Measurements from ENCODE around the gene FSTL4. TPM values are rescaled to one million over a fixed set of nuclear protein-coding genes. Genes with fewer than 3 reads are reported as not detected.

Gene FSTL4
- total and polyA plus RNA-seq, 2 experiments from 2014 or later = 1.4 to 2.8 TPM

- no peak for DNase-seq (ENCODE audit: low spot score)
- Mint-ChIP-seq H3K27ac (no peak overlapping the region), H3K36me3 (ENCODE audit: low read depth) (peaks cover 3% of the 10 kb centered on the region; the same call in 1 of the 3 replicates), H3K9me3 (peaks cover 10% of the 10 kb centered on the region; the same call in 2 of the 3 replicates), H3K27me3 (ENCODE audit: insufficient read depth, low read depth, poor library complexity) (no peaks in the 10 kb centered on the region), H3K4me3 (no peak overlapping the region), H3K4me1 (peaks cover 25% of the 10 kb centered on the region)
- Histone ChIP-seq H3K4me2 (no peak overlapping the region), H3F3A (replicated peaks; ENCODE audit: low read depth) (no peaks in the 10 kb centered on the region), H3K4me3 (no peak overlapping the region), H3K27me3 (ENCODE audit: insufficient read depth) (no peaks in the 10 kb centered on the region), H4K20me1 (replicated peaks; ENCODE audit: insufficient read depth) (no peaks in the 10 kb centered on the region), H3K4me1 (ENCODE audit: insufficient read depth) (peaks cover 6% of the 10 kb centered on the region; the same call in 1 of the 2 replicates), H3K36me3 (ENCODE audit: insufficient read depth) (no peaks in the 10 kb centered on the region), H3K9me2 (ENCODE audit: insufficient read depth) (no peaks in the 10 kb centered on the region), H3K27ac (ENCODE audit: low read depth) (no peak overlapping the region), H3K79me2 (replicated peaks; ENCODE audit: insufficient read depth) (no peaks in the 10 kb centered on the region), H2AFZ (no peak overlapping the region)
- ATAC-seq = no peak
- TF ChIP-seq REST (IDR thresholded peaks at IDR 0.05; ENCODE audit: unreplicated experiment) (no peak), STAT1 (IDR thresholded peaks at IDR 0.05; ENCODE audit: unreplicated experiment) (no peak), EZH2phosphoT487 (IDR thresholded peaks at IDR 0.05; ENCODE audit: unreplicated experiment) (no peak), JUNB (IDR thresholded peaks at IDR 0.05; ENCODE audit: unreplicated experiment) (no peak), POLR2AphosphoS5 (IDR thresholded peaks at IDR 0.05; ENCODE audit: low read depth) (no peak), CTCF (conservative IDR thresholded peaks at IDR 0.05; ENCODE audit: low read depth in 2 of 2) (no peak)
Measured at GRCh38 chr5:133398646-133399101, 213.7 kb downstream of the FSTL4 start.

DNA sequence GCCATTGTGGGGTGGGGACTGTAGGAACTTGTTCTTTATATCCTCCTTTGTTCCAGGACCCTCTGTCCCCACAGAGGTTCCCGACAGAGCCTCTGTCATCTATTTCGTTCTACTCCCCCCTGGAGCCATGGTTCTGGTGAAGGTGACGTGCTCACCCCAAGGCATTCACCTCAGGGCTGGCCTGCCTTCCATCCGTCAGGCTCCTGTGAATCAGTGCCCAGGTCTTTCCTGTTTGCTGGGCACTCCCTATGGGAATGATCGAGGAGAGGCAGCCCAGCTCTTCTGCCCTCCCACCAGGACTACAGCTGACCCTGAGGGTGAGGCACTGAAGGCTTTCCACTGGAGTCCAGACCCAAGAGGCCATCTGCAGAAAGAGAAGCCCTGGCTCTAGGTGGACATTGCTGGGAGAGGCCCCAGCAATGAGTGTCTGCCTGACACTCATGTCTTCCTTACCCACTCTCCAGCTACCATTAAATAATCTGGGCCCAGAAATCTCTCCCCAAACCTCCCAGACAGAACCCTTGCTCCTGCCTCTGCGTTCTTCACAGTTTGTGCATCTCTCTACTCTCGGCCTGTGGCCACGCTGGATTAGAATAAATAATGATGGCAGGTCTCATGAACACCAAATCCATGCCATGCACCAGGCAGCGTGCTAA lies 214.2 kb downstream of the FSTL4 start:
- Mint-ChIP-seq H3K27me3 (ENCODE audit: insufficient read depth, low read depth, poor library complexity) (no peaks in the 10 kb centered on the region), H3K4me3 (no peak overlapping the region), H3K4me1 (peaks cover 25% of the 10 kb centered on the region), H3K9me3 (peaks cover 13% of the 10 kb centered on the region), H3K36me3 (ENCODE audit: low read depth) (peaks cover 3% of the 10 kb centered on the region; the same call in 1 of the 3 replicates), H3K27ac (no peak overlapping the region)
- Histone ChIP-seq H4K20me1 (replicated peaks; ENCODE audit: insufficient read depth) (no peaks in the 10 kb centered on the region), H3K4me2 (no peak overlapping the region), H3K79me2 (replicated peaks; ENCODE audit: insufficient read depth) (no peaks in the 10 kb centered on the region), H3K27ac (ENCODE audit: low read depth) (no peak overlapping the region), H2AFZ (no peak overlapping the region), H3K4me3 (no peak overlapping the region), H3F3A (replicated peaks; ENCODE audit: low read depth) (no peaks in the 10 kb centered on the region), H3K4me1 (ENCODE audit: insufficient read depth) (peaks cover 6% of the 10 kb centered on the region; the same call in 1 of the 2 replicates), H3K27me3 (ENCODE audit: insufficient read depth) (no peaks in the 10 kb centered on the region), H3K36me3 (ENCODE audit: insufficient read depth) (no peaks in the 10 kb centered on the region), H3K9me2 (ENCODE audit: insufficient read depth) (no peaks in the 10 kb centered on the region)
- ATAC-seq (no peak), DNase-seq (ENCODE audit: low spot score) (no peak)
- TF ChIP-seq NANOG (IDR thresholded peaks at IDR 0.05; ENCODE audit: borderline replicate concordance) = no peak
- TF ChIP-seq EZH2 (IDR thresholded peaks at IDR 0.05; ENCODE audit: low read depth, unreplicated experiment) = no peak
- TF ChIP-seq ZNF462 (CRISPR knock-in tag; IDR thresholded peaks at IDR 0.05) = no peak
